Pancreas (tissue), 10 donors: ENCODE results near the gene VSX1. TPM values are rescaled to one million over a fixed set of nuclear protein-coding genes. Genes with fewer than 3 reads are reported as not detected.

Experiments used
- ATAC-seq, 4 donors: fragments of 200-7000 bp; cut with Tn5 transposase; one replicate each; pipeline versions ENCODE4 v1.8.0 to v1.9.1; 2020; ENCODE audit warnings: mild to moderate bottlenecking in 4 of 4, moderate library complexity in 4 of 4
- DNase-seq, 6 donors: peaks; one replicate each; pipeline ENCODE4 v3.0.0-alpha.2; 2020
- FAIRE-seq: peaks from 2 replicates; lab custom pipeline; 2012; peaks lifted over from hg19 to GRCh38; lab: Jason Lieb, UNC
- H3K27ac ChIP-seq, 4 donors: fragments of 200-600 bp; sonication (generic); 1 replicate in 3 of 4; 2 replicates in 1 of 4; pipeline versions ENCODE4 v1.5.0 to v1.8.0; 2020
- H3K27me3 ChIP-seq, 4 donors: fragments of 200-600 bp; one replicate each; pipeline ENCODE4 v1.8.0; 2021
- H3K36me3 ChIP-seq, 3 donors: fragments of 200-600 bp; sonication (generic) in 1 of 3; one replicate each; pipeline versions ENCODE4 v1.5.0 to v1.8.0; 2020 to 2021
- H3K4me1 ChIP-seq, 3 donors: fragments of 200-600 bp; one replicate each; pipeline ENCODE4 v1.8.0; 2021
- H3K4me3 ChIP-seq, 4 donors: fragments of 200-600 bp; sonication (generic) in 2 of 4; one replicate each; pipeline versions ENCODE4 v1.5.0 to v1.8.0; 2020 to 2021
- H3K9me3 ChIP-seq, 4 donors: fragments of 200-600 bp; one replicate each; pipeline ENCODE4 v1.8.0; 2021
- CTCF ChIP-seq, 4 donors: fragments of 200-600 bp; sonication (generic) in 3 of 4; IDR thresholded peaks; one replicate each; pipeline versions ENCODE4 v1.5.0 to v1.8.0; 2021; ENCODE audit warnings: antibody characterized with exemption in 4 of 4
- WGBS, 2 donors: extraction: QIAGEN DNeasy Blood & Tissue Kit; methylation state at CpG; one replicate each; pipeline ENCODE4 v1.1.7; 2013; 5-methylcytosine and 5-hydroxymethylcytosine counted together
- intact Hi-C, 3 donors: fragments of 100-400 bp; cut with DNase I; formaldehyde crosslinking; loops; one replicate each; pipeline versions ENCODE4 v1.11.1 to v1.14.2; 2022
- polyA plus RNA-seq, 2 donors: library from polyadenylated mRNA; stranded (reverse); fragments of 200-250 nt; gene quantifications; one replicate each; pipeline ENCODE4 v1.2.3, GENCODE V29; 2013
- total RNA-seq, 6 donors: library from RNA; stranded (reverse); fragmentation: NEBNext Ultra II Directional in 4 of 6; extraction: Animal tissue kit (Norgen Biotek cat#: 25700) in 4 of 6; gene quantifications; one replicate each; pipeline versions ENCODE4 v1.2.1 to v1.2.4, GENCODE V29; 2021 to 2023
- donor health status: healthy with polysubstance abuse.
- donor health status: DM: no; HTN: no; CAD: no; lungs with moderate emphysema.
- donor health status: DM: no; HTN: no; CAD: no.
- donor health status: control.
- donor health status: control.
- donor health status: Bipolar disorder and iron deficiency.
- donor health status: DM: yes; HTN: yes; CAD: no.
- donor health status: DM: no; HTN: no; CAD: no.
- donor health status: DM: no; HTN: no; CAD: no.
- donor health status: DM: yes; HTN: yes; CAD: no.

The VSX1 gene
- total and polyA plus RNA-seq, 8 donors: 0.08 to 0.77 (median 0.23) TPM

- H3K4me1 ChIP-seq: peaks cover 0 to 6% (median 0%) of the 10 kb centered on the region in 3 donors
- no peak for FAIRE-seq
- 19 to 21% methylated on average over 38 of the region's 38 CpGs for WGBS, 2 donors
- peak; percentile 36 to 65 (median 58) for ATAC-seq
- H3K4me3 ChIP-seq: peak overlapping the region in 2 of 4 donors; percentile 8 to 21
- H3K27ac ChIP-seq: no peak overlapping the region
- intact Hi-C loops: no loop called here
- no peak for TF ChIP-seq CTCF (IDR thresholded peaks at IDR 0.05)
- peaks cover 0 to 21% (median 7%) of the 10 kb centered on the region in 4 donors for H3K27me3 ChIP-seq
- no peaks in the 10 kb centered on the region for H3K36me3 ChIP-seq
- DNase-seq: no peak
- H3K9me3 ChIP-seq: no peaks in the 10 kb centered on the region
These were observed 4.3 kb downstream of the VSX1 start for GRCh38 chr20:25077610-25078169.

GRCh38 chr20:25076731-25077609, 5.0 kb downstream of the VSX1 start:
- H3K27ac ChIP-seq: no peak overlapping the region
- peak overlapping the region in 2 of 4 donors; percentile 8 to 21 for H3K4me3 ChIP-seq
- H3K4me1 ChIP-seq: peaks cover 0 to 6% (median 0%) of the 10 kb centered on the region in 3 donors
- ATAC-seq (peak; percentile 49 to 77 (median 73)), DNase-seq (peak in 3 of 6 donors; percentile 35 to 51 (median 46)), FAIRE-seq (no peak)
- no peak for TF ChIP-seq CTCF (IDR thresholded peaks at IDR 0.05)
- H3K9me3 ChIP-seq: no peaks in the 10 kb centered on the region
- no peaks in the 10 kb centered on the region for H3K36me3 ChIP-seq
- WGBS, 2 donors: 32 to 36% methylated on average over 14 of the region's 14 CpGs
- H3K27me3 ChIP-seq: peaks cover 0 to 16% (median 6%) of the 10 kb centered on the region in 4 donors
- intact Hi-C loops: no loop called here

- H3K9me3 ChIP-seq: no peaks in the 10 kb centered on the region
- DNase-seq (no peak), ATAC-seq (no peak), FAIRE-seq (no peak)
- H3K4me3 ChIP-seq: no peak overlapping the region
- H3K27ac ChIP-seq: no peak overlapping the region
- H3K36me3 ChIP-seq: no peaks in the 10 kb centered on the region
- intact Hi-C loops: no loop called here
- TF ChIP-seq CTCF (IDR thresholded peaks at IDR 0.05): no peak
- peaks cover 0 to 16% (median 2%) of the 10 kb centered on the region in 4 donors for H3K27me3 ChIP-seq
- peaks cover 0 to 4% (median 0%) of the 10 kb centered on the region in 3 donors for H3K4me1 ChIP-seq
- 76 to 85% methylated on average over 2 of the region's 2 CpGs for WGBS, 2 donors
These were observed 5.7 kb downstream of the VSX1 start for GRCh38 chr20:25076201-25076600.

- ATAC-seq: no peak
- Histone ChIP-seq H3K9me3 (no peaks in the 10 kb centered on the region), H3K4me1 (peaks cover 0 to 3% (median 0%) of the 10 kb centered on the region in 3 donors), H3K27ac (no peak overlapping the region), H3K27me3 (peaks cover 0 to 9% (median 0%) of the 10 kb centered on the region in 4 donors), H3K36me3 (no peaks in the 10 kb centered on the region), H3K4me3 (no peak overlapping the region)
- TF ChIP-seq CTCF (IDR thresholded peaks at IDR 0.05): no peak
- 73 to 82% methylated on average over 9 of the region's 9 CpGs for WGBS, 2 donors
- no peak for DNase-seq
- intact Hi-C loops: no loop called here
- no peak for FAIRE-seq
These were observed 8.4 kb downstream of the VSX1 start for GRCh38 chr20:25073544-25073943.
